Measurements from ENCODE around the gene JMJD6. TPM values are rescaled to one million over a fixed set of nuclear protein-coding genes. Genes with fewer than 3 reads are reported as not detected.
A peak's percentile ranks its signal among the peaks of the same experiment; 100 is the strongest.

Gene JMJD6
- total RNA-seq = 100 to 1,000 TPM; 169 to 257 (median 195) TPM
- 29.2 TPM for total RNA-seq (2013)

GRCh38 chr17:76726231-76726775 lies at the start of gene JMJD6:
TSS of gene JMJD6 (minus strand) at chr17:76726606. CDS start at chr17:76726475, 131 bp downstream.
- Histone ChIP-seq H3K4me1 (ENCODE audit: control insufficient read depth, insufficient read depth, low read length) (peaks cover 49% of the 10 kb centered on the region), H3K4me3 (ENCODE audit: low read length) (peak within 1 kb of the TSS; percentile 94), H3K36me3 (ENCODE audit: control insufficient read depth, insufficient read depth, low read length) (peaks cover 31% of the 10 kb centered on the region), H3K27ac (ENCODE audit: low read length) (peak within 1 kb of the TSS; percentile 90), H3K9me3 (ENCODE audit: control insufficient read depth, insufficient read depth, low read length) (no peaks in the 10 kb centered on the region), H3K27me3 (ENCODE audit: control insufficient read depth, insufficient read depth, low read length) (no peaks in the 10 kb centered on the region)
- H3K27ac Mint-ChIP-seq = peak within 1 kb of the TSS; percentile 94 to 100
- under 1% methylated on average over 60 of the region's 60 CpGs for WGBS (ENCODE audit: insufficient coverage)
- no peaks in the 10 kb centered on the region for H3K27me3 Mint-ChIP-seq (ENCODE audit: low read depth in 2 of 2)
- intact Hi-C loops (cut with micrococcal nuclease) = loop anchor here (1.0 to 5.0 kb wide), 2 partner anchors 10 to 944 kb away; partner anchors contain the start of gene UNK
- ATAC-seq = peak in 1 of 3 donors; percentile 71
- no peak for TF ChIP-seq CTCF (IDR thresholded peaks at IDR 0.05)
- no peaks in the 10 kb centered on the region for H3K9me3 Mint-ChIP-seq
- DNase-seq = no peak
- peaks cover 29 to 33% of the 10 kb centered on the region in 2 donors for H3K4me1 Mint-ChIP-seq
- peak within 1 kb of the TSS; percentile 98 for H3K4me3 Mint-ChIP-seq
- peaks cover 8% of the 10 kb centered on the region for H3K36me3 Mint-ChIP-seq

GRCh38 chr17:76775021-76775600 lies 48.7 kb upstream of the JMJD6 start:
- WGBS (ENCODE audit: insufficient coverage) = 96% methylated on average over 10 of the region's 10 CpGs
- no peaks in the 10 kb centered on the region for H3K9me3 Mint-ChIP-seq
- H3K4me1 Mint-ChIP-seq = peaks cover 10 to 15% of the 10 kb centered on the region in 2 donors
- H3K9me3 ChIP-seq (ENCODE audit: control insufficient read depth, insufficient read depth, low read length) = no peaks in the 10 kb centered on the region
- no peaks in the 10 kb centered on the region for H3K27me3 Mint-ChIP-seq (ENCODE audit: low read depth in 2 of 2)
- H3K4me3 ChIP-seq (ENCODE audit: low read length) = no peak overlapping the region
- no peak for TF ChIP-seq CTCF (IDR thresholded peaks at IDR 0.05)
- peaks cover 16% of the 10 kb centered on the region for H3K4me1 ChIP-seq (ENCODE audit: control insufficient read depth, insufficient read depth, low read length)
- no peak overlapping the region for H3K27ac ChIP-seq (ENCODE audit: low read length)
- no peaks in the 10 kb centered on the region for H3K36me3 Mint-ChIP-seq
- H3K27me3 ChIP-seq (ENCODE audit: control insufficient read depth, insufficient read depth, low read length) = no peaks in the 10 kb centered on the region
- peaks cover 41% of the 10 kb centered on the region for H3K36me3 ChIP-seq (ENCODE audit: control insufficient read depth, insufficient read depth, low read length)
- H3K4me3 Mint-ChIP-seq = no peak overlapping the region
- DNase-seq (no peak), ATAC-seq (no peak)
- no peak overlapping the region for H3K27ac Mint-ChIP-seq
- intact Hi-C loops (cut with micrococcal nuclease) = loop anchor here (2.0 kb wide), 1 partner anchor 30 kb away; no protein-coding TSS in a partner anchor

GRCh38 chr17:76772842-76773525 lies 46.6 kb upstream of the JMJD6 start:
- Histone ChIP-seq H3K27me3 (ENCODE audit: control insufficient read depth, insufficient read depth, low read length) (no peaks in the 10 kb centered on the region), H3K27ac (ENCODE audit: low read length) (peak overlapping the region; percentile 49), H3K9me3 (ENCODE audit: control insufficient read depth, insufficient read depth, low read length) (no peaks in the 10 kb centered on the region), H3K4me3 (ENCODE audit: low read length) (no peak overlapping the region), H3K36me3 (ENCODE audit: control insufficient read depth, insufficient read depth, low read length) (peaks cover 36% of the 10 kb centered on the region), H3K4me1 (ENCODE audit: control insufficient read depth, insufficient read depth, low read length) (peaks cover 16% of the 10 kb centered on the region)
- ATAC-seq (peak; percentile 88 to 92 (median 92)), DNase-seq (peak in 1 of 2 donors; percentile 84)
- Mint-ChIP-seq H3K27ac (peak overlapping the region; percentile 64 to 73), H3K36me3 (peaks cover 8% of the 10 kb centered on the region), H3K4me1 (peaks cover 10 to 15% of the 10 kb centered on the region in 2 donors), H3K9me3 (no peaks in the 10 kb centered on the region), H3K4me3 (peak overlapping the region; percentile 59), H3K27me3 (ENCODE audit: low read depth in 2 of 2) (no peaks in the 10 kb centered on the region)
- no peak for TF ChIP-seq CTCF (IDR thresholded peaks at IDR 0.05)
- WGBS (ENCODE audit: insufficient coverage) = 82% methylated on average over 6 of the region's 6 CpGs
- intact Hi-C loops (cut with micrococcal nuclease) = no loop called here

All from natural killer cell (primary cell).